Urinary bladder (tissue), 4 donors: ENCODE data around the gene MED13L. TPM values are rescaled to one million over a fixed set of nuclear protein-coding genes. Genes with fewer than 3 reads are reported as not detected.
A peak's percentile ranks its signal among the peaks of the same experiment; 100 is the strongest.

Source experiments
- DNase-seq: peaks from one replicate; pipeline ENCODE4 v3.0.0-alpha.2; 2015; ENCODE audit errors: extremely low spot score
- H3K27ac ChIP-seq: one replicate; pipeline ENCODE4 v1.5.1; 2013; ENCODE audit warnings: low read depth, mild to moderate bottlenecking, moderate library complexity
- H3K36me3 ChIP-seq: one replicate; pipeline ENCODE4 v1.6.1; 2013; ENCODE audit warnings: mild to moderate bottlenecking, moderate library complexity; ENCODE audit not compliant: insufficient read depth
- H3K4me1 ChIP-seq: one replicate; pipeline ENCODE4 v1.6.1; 2013; ENCODE audit warnings: mild to moderate bottlenecking, moderate library complexity; ENCODE audit not compliant: insufficient read depth
- H3K4me3 ChIP-seq: one replicate; pipeline ENCODE4 v1.5.1; 2013; ENCODE audit warnings: low read depth, low read length
- WGBS: extraction: QIAGEN DNeasy Blood & Tissue Kit; methylation state at CpG from one replicate; pipeline ENCODE4 v1.1.7; 2013; 5-methylcytosine and 5-hydroxymethylcytosine counted together
- polyA plus RNA-seq: library from polyadenylated mRNA; stranded (reverse); fragments of 200-250 nt; gene quantifications from one replicate; pipeline ENCODE4 v1.2.3, GENCODE V29; 2013
- total RNA-seq: library from RNA; depleted of rRNA; stranded (reverse); fragments of >200 nt; gene quantifications from one replicate; pipeline ENCODE4 v1.2.3, GENCODE V29; 2014
- donor health status: healthy with polysubstance abuse.
- donor health status: healthy.

The MED13L gene
- total and polyA plus RNA-seq, 2 donors = 41.4 to 273 TPM

- no peak for DNase-seq
- Histone ChIP-seq H3K27ac (no peak overlapping the region), H3K4me1 (peaks cover 2% of the 10 kb centered on the region), H3K4me3 (no peak overlapping the region), H3K36me3 (no peaks in the 10 kb centered on the region)
- 82% methylated on average over 2 of the region's 2 CpGs for WGBS
Measured at GRCh38 chr12:116262741-116263140, 14.8 kb downstream of the MED13L start.

- 44% methylated on average over 4 of the region's 4 CpGs for WGBS
- no peaks in the 10 kb centered on the region for H3K36me3 ChIP-seq
- H3K4me1 ChIP-seq = peaks cover 2% of the 10 kb centered on the region
- DNase-seq = no peak
- H3K4me3 ChIP-seq = no peak overlapping the region
- no peak overlapping the region for H3K27ac ChIP-seq
Measured at GRCh38 chr12:116261525-116262100, 15.9 kb downstream of the MED13L start.

- H3K27ac ChIP-seq = no peak overlapping the region
- H3K4me3 ChIP-seq = no peak overlapping the region
- DNase-seq = no peak
- H3K36me3 ChIP-seq = no peaks in the 10 kb centered on the region
- no peaks in the 10 kb centered on the region for H3K4me1 ChIP-seq
- 92% methylated on average over 9 of the region's 9 CpGs for whole genome bisulfite sequencing
Measured at GRCh38 chr12:116259800-116260577, 17.5 kb downstream of the MED13L start.

- 61% methylated on average over 3 of the region's 3 CpGs for WGBS
- H3K27ac ChIP-seq = no peak overlapping the region
- no peak overlapping the region for H3K4me3 ChIP-seq
- H3K4me1 ChIP-seq = no peaks in the 10 kb centered on the region
- H3K36me3 ChIP-seq = no peaks in the 10 kb centered on the region
- no peak for DNase-seq
Measured at GRCh38 chr12:116257826-116258225, 19.7 kb downstream of the MED13L start.

- H3K27ac ChIP-seq = peak overlapping the region; percentile 45
- no peak for DNase-seq
Measured at GRCh38 chr12:116257215-116257614, 20.3 kb downstream of the MED13L start.

GRCh38 chr12:116249938-116250337 lies 27.6 kb downstream of the MED13L start:
- DNase-seq = no peak
- no peak overlapping the region for H3K4me3 ChIP-seq
- no peaks in the 10 kb centered on the region for H3K36me3 ChIP-seq
- no peak overlapping the region for H3K27ac ChIP-seq
- 96% methylated on average over 2 of the region's 2 CpGs for WGBS
- peaks cover 2% of the 10 kb centered on the region for H3K4me1 ChIP-seq

More at GRCh38 chr12:116257215-116257614, 20.3 kb downstream of the MED13L start:
- WGBS = 21% methylated on average over 3 of the region's 3 CpGs
- Histone ChIP-seq H3K4me3 (no peak overlapping the region), H3K4me1 (no peaks in the 10 kb centered on the region), H3K36me3 (no peaks in the 10 kb centered on the region)

GRCh38 chr12:116248930-116249329 lies 28.6 kb downstream of the MED13L start:
- no peak overlapping the region for H3K27ac ChIP-seq
- H3K4me3 ChIP-seq = no peak overlapping the region
- DNase-seq = no peak
- no peaks in the 10 kb centered on the region for H3K36me3 ChIP-seq
- peaks cover 6% of the 10 kb centered on the region for H3K4me1 ChIP-seq

- H3K4me3 ChIP-seq = no peak overlapping the region
- H3K27ac ChIP-seq = no peak overlapping the region
- peaks cover 6% of the 10 kb centered on the region for H3K4me1 ChIP-seq
- DNase-seq = no peak
- no peaks in the 10 kb centered on the region for H3K36me3 ChIP-seq
Measured at GRCh38 chr12:116248433-116248832, 29.1 kb downstream of the MED13L start.

- no peaks in the 10 kb centered on the region for H3K36me3 ChIP-seq
- peaks cover 6% of the 10 kb centered on the region for H3K4me1 ChIP-seq
- 39% methylated on average over 3 of the region's 3 CpGs for WGBS
- no peak overlapping the region for H3K27ac ChIP-seq
- no peak overlapping the region for H3K4me3 ChIP-seq
- DNase-seq = no peak
Measured at GRCh38 chr12:116247377-116247776, 30.1 kb downstream of the MED13L start.

- peaks cover 6% of the 10 kb centered on the region for H3K4me1 ChIP-seq
- WGBS = 82% methylated on average over 5 of the region's 5 CpGs
Measured at GRCh38 chr12:116246490-116247179, 30.9 kb downstream of the MED13L start.

GRCh38 chr12:116245189-116245588 lies 32.3 kb downstream of the MED13L start:
- Histone ChIP-seq H3K27ac (no peak overlapping the region), H3K4me3 (no peak overlapping the region), H3K36me3 (no peaks in the 10 kb centered on the region), H3K4me1 (peaks cover 6% of the 10 kb centered on the region)
- WGBS = 91% methylated on average over 2 of the region's 2 CpGs
- DNase-seq = no peak

More at GRCh38 chr12:116246490-116247179, 30.9 kb downstream of the MED13L start:
- Histone ChIP-seq H3K27ac (no peak overlapping the region), H3K36me3 (no peaks in the 10 kb centered on the region), H3K4me3 (no peak overlapping the region)
- DNase-seq = no peak

GRCh38 chr12:116244474-116245090 lies 32.9 kb downstream of the MED13L start:
- Histone ChIP-seq H3K27ac (no peak overlapping the region), H3K36me3 (no peaks in the 10 kb centered on the region), H3K4me3 (no peak overlapping the region), H3K4me1 (peaks cover 6% of the 10 kb centered on the region)
- 87% methylated on average over 6 of the region's 6 CpGs for WGBS
- no peak for DNase-seq

- Histone ChIP-seq H3K27ac (no peak overlapping the region), H3K36me3 (no peaks in the 10 kb centered on the region), H3K4me3 (no peak overlapping the region), H3K4me1 (peaks cover 6% of the 10 kb centered on the region)
- no peak for DNase-seq
- 33% methylated on average over 2 of the region's 2 CpGs for WGBS
Measured at GRCh38 chr12:116244001-116244400, 33.5 kb downstream of the MED13L start.
